MG63 (cell line): ENCODE data around the gene TAS2R43. TPM values are rescaled to one million over a fixed set of nuclear protein-coding genes. Genes with fewer than 3 reads are reported as not detected.
"Not testable (repeated sequence)": the region's sequence is repeated elsewhere in the genome, so short reads cannot be mapped to it uniquely, and the experiment has no call there.

ENCODE experiments used
- DNase-seq: peaks from one replicate; pipeline ENCODE4 v3.0.0-alpha.2; 2020
- H3K27me3 ChIP-seq: fragments of 250-450 bp; sonication (Bioruptor Pico); 2 replicates; pipeline ENCODE4 v1.5.1; 2020; ENCODE audit warnings: mild to moderate bottlenecking, moderate library complexity
- H3K36me3 ChIP-seq: fragments of 250-450 bp; sonication (Bioruptor Pico); 2 replicates; pipeline ENCODE4 v1.5.1; 2020; ENCODE audit warnings: mild to moderate bottlenecking, moderate library complexity
- H3K4me3 ChIP-seq: fragments of 250-450 bp; sonication (Bioruptor Pico); 2 replicates; pipeline ENCODE4 v1.5.1; 2020; ENCODE audit warnings: mild to moderate bottlenecking, moderate library complexity
- H3K9me3 ChIP-seq: fragments of 250-450 bp; sonication (Bioruptor Pico); 2 replicates; pipeline ENCODE4 v1.5.1; 2020; ENCODE audit warnings: mild to moderate bottlenecking, moderate library complexity
- total RNA-seq: library from RNA; depleted of rRNA; stranded (reverse); fragments of >200 nt; shearing (Covaris generic); gene quantifications from 2 replicates; pipeline ENCODE4 v1.2.3, GENCODE V29; 2014; ENCODE audit warnings: low replicate concordance; rRNA removed

TAS2R43 gene, protein sequence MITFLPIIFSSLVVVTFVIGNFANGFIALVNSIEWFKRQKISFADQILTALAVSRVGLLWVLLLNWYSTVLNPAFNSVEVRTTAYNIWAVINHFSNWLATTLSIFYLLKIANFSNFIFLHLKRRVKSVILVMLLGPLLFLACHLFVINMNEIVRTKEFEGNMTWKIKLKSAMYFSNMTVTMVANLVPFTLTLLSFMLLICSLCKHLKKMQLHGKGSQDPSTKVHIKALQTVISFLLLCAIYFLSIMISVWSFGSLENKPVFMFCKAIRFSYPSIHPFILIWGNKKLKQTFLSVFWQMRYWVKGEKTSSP
- not detected in 2 replicates for total RNA-seq

GRCh38 chr12:11092128-11092527, at the start of gene TAS2R43:
Gene TAS2R43 (minus strand): TSS chr12:11092313. CDS start chr12:11092229, 84 bp downstream.
- Histone ChIP-seq H3K9me3 (no peaks in the 10 kb centered on the region), H3K36me3 (no peaks in the 10 kb centered on the region), H3K4me3 (no peak within 1 kb of the TSS), H3K27me3 (no peaks in the 10 kb centered on the region)
- DNase-seq: no peak

DNA sequence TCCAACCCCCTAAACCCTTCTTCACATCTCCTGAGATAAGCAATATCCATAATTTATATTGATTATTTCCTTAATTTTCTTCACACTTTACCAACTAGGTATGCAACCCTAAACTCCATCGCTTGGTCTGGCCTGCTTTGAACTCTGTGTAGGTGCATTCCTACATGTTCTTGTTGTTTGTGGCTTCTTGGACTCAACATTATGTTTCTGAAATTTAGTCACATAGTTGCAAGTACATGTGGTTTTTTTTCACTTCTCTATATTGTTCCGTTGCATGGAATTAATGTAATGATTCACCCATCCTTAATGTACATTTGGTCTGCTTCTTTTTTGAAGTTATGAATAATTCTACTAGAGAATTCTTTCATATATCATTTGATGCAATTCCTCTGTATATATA, 44.0 kb upstream of the TAS2R43 start:
- H3K9me3 ChIP-seq: no peaks in the 10 kb centered on the region
- H3K36me3 ChIP-seq: peaks cover 4% of the 10 kb centered on the region
- H3K27me3 ChIP-seq: no peaks in the 10 kb centered on the region
- H3K4me3 ChIP-seq: no peak overlapping the region
- DNase-seq: no peak

- Histone ChIP-seq H3K9me3 (no peaks in the 10 kb centered on the region), H3K36me3 (no peaks in the 10 kb centered on the region; the same call in 1 of the 2 replicates), H3K27me3 (no peaks in the 10 kb centered on the region), H3K4me3 (no peak within 1 kb of the TSS)
- DNase-seq: no peak
Observed at GRCh38 chr12:11134305-11134704, 42.2 kb upstream of the TAS2R43 start, which contains the start of gene TAS2R30. Gene TAS2R30 (minus strand): TSS chr12:11134644. CDS start chr12:11134244, 400 bp downstream.

DNA sequence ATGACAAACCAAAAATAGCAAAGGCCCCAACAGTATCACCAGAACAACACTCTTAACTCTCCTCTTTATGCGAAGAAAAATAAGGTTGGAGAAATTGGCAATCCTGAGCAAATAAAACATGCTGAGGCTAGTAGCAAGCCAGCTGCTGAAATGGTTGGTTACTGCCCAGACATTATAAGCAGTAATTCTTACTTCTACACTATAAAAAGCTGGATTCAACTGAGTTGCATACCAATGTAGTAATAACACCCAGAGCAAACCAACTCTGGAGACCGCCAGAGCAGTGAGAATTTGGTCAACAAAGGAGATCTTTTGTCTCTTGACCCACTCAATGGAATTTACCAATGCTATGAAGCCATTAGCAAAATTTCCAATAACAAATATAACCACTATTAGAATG, 41.7 kb upstream of the TAS2R43 start:
- Histone ChIP-seq H3K27me3 (no peaks in the 10 kb centered on the region), H3K36me3 (no peaks in the 10 kb centered on the region), H3K9me3 (no peaks in the 10 kb centered on the region), H3K4me3 (no peak overlapping the region)
- no peak for DNase-seq

DNA sequence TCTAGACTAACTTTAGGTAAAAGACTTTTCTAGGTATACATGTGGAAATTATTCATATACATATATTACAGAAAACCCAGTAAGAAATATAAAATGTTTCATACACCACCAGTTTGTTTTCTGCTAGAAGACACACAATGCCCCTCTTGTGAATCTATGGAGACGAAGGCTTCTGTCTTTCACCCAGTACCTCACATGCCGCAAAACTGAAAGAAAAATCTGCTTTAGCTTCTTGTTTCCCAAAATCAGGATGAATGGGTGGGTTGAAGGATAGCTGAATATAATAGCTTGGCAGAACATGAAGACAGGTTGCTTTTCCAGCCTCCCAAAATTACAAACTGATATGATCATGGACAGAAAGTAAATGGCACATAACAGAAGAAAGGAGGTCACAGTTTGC, 41.0 kb upstream of the TAS2R43 start:
- Histone ChIP-seq H3K27me3 (no peaks in the 10 kb centered on the region), H3K4me3 (no peak overlapping the region), H3K9me3 (no peaks in the 10 kb centered on the region), H3K36me3 (no peaks in the 10 kb centered on the region; the same call in 1 of the 2 replicates)
- DNase-seq: no peak

DNA sequence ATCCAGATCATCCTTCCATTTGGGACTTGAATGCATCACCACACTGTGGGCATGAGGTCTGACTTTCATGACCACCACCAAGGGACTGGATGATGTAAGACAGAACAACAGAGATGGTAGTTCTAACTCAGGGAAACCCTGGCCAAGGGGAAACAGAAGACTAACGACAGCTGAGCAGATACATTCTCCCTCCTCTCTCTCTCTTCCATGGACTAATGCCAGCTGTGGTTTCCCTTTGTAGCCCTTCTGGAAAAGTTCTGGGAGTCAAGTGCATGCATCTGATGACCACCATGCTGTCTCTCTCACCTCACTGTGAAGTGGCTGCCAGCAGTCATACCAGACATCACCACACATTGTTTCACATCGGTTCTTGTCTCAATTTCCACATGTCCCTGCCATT, 38.9 kb upstream of the TAS2R43 start:
- Histone ChIP-seq H3K36me3 (no peaks in the 10 kb centered on the region; the same call in 1 of the 2 replicates), H3K27me3 (no peaks in the 10 kb centered on the region), H3K9me3 (no peaks in the 10 kb centered on the region), H3K4me3 (no peak overlapping the region)
- no peak for DNase-seq

- Histone ChIP-seq H3K4me3 (no peak overlapping the region), H3K9me3 (no peaks in the 10 kb centered on the region), H3K27me3 (no peaks in the 10 kb centered on the region), H3K36me3 (no peaks in the 10 kb centered on the region; the same call in 1 of the 2 replicates)
- no peak for DNase-seq
Observed at GRCh38 chr12:11130382-11130781, 38.3 kb upstream of the TAS2R43 start.

- H3K36me3 ChIP-seq, DNase-seq: not testable (repeated sequence)
Observed at GRCh38 chr12:11114130-11114529, 22.0 kb upstream of the TAS2R43 start.

DNA sequence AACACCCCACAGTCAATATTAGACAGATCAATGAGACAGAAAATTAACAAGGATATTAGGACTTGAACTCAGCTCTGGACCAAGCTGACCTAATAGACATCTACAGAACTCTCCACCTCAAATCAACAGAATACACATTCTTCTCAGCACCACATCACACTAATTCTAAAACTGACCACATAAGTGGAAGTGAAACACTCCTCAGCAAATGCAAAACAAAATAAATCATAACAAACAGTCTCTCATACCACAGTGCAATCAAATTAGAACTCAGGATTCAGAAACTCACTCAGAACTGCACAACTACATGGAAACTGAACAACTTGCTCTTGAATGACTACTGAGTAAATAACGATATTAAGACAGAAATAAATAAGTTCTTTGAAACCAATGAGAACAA, 19.1 kb upstream of the TAS2R43 start:
- H3K4me3 ChIP-seq, H3K36me3 ChIP-seq, H3K27me3 ChIP-seq, H3K9me3 ChIP-seq, DNase-seq: not testable (repeated sequence)

More at GRCh38 chr12:11114130-11114529, 22.0 kb upstream of the TAS2R43 start:
- not testable (repeated sequence) for H3K9me3 ChIP-seq, H3K27me3 ChIP-seq, H3K4me3 ChIP-seq

- peaks cover 2% of the 10 kb centered on the region for H3K9me3 ChIP-seq
- DNase-seq: no peak
- peaks cover 6% of the 10 kb centered on the region; the same call in 1 of the 2 replicates for H3K36me3 ChIP-seq
- H3K4me3 ChIP-seq: no peak overlapping the region
- H3K27me3 ChIP-seq: no peaks in the 10 kb centered on the region
Observed at GRCh38 chr12:11108862-11109261, 16.7 kb upstream of the TAS2R43 start.

- peaks cover 6% of the 10 kb centered on the region; the same call in 1 of the 2 replicates for H3K36me3 ChIP-seq
Observed at GRCh38 chr12:11107719-11108118, 15.6 kb upstream of the TAS2R43 start.

DNA sequence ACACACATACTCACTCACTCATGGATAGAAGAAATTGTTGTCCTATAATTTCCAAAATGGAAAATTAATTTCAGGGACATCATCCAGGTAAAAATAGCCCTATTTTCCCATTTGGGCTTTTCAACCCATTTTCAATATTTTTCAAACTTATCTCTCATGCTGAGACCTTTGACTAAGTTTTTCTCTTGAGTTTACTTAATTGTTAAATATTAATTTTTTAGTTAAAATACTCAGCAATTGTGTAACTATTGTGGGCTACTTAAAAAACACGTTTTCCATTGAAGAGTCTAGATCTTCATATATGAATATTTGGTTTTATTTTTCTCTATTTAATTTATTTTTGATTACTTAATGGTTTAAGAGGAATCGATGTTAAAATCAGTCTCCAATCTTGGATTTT, 14.2 kb upstream of the TAS2R43 start:
- H3K36me3 ChIP-seq: peaks cover 6% of the 10 kb centered on the region; the same call in 1 of the 2 replicates
- no peak overlapping the region for H3K4me3 ChIP-seq
- no peak for DNase-seq
- H3K27me3 ChIP-seq: no peaks in the 10 kb centered on the region
- peaks cover 2% of the 10 kb centered on the region; the same call in 1 of the 2 replicates for H3K9me3 ChIP-seq

More at GRCh38 chr12:11107719-11108118, 15.6 kb upstream of the TAS2R43 start:
- peaks cover 2% of the 10 kb centered on the region for H3K9me3 ChIP-seq
- no peaks in the 10 kb centered on the region for H3K27me3 ChIP-seq
- no peak overlapping the region for H3K4me3 ChIP-seq
- DNase-seq: no peak

DNA sequence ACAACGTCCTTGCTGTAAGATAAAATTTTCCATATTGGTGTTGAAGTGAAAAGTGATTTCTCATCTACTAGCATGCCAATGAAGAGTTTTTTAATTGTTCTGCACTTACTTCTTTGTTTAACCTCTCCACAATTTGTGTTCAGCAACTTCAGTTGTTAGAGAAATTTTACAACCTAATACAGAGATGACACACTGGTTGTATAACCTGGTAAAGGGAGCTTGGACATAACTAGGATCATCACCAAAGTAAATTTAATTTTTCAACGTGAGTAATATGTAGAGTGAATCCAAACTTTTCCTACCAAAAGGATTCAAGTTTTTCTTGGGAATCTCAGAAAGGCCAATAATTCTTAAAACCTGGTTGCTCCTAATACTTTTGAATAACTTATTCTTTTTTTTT, 13.4 kb upstream of the TAS2R43 start:
- Histone ChIP-seq H3K4me3 (no peak overlapping the region), H3K9me3 (peaks cover 2% of the 10 kb centered on the region; the same call in 1 of the 2 replicates), H3K36me3 (peaks cover 9% of the 10 kb centered on the region; the same call in 1 of the 2 replicates), H3K27me3 (no peaks in the 10 kb centered on the region)
- DNase-seq: no peak

- H3K36me3 ChIP-seq, DNase-seq, H3K27me3 ChIP-seq, H3K4me3 ChIP-seq, H3K9me3 ChIP-seq: not testable (repeated sequence)
Observed at GRCh38 chr12:11094910-11095309, 2.8 kb upstream of the TAS2R43 start.

DNA sequence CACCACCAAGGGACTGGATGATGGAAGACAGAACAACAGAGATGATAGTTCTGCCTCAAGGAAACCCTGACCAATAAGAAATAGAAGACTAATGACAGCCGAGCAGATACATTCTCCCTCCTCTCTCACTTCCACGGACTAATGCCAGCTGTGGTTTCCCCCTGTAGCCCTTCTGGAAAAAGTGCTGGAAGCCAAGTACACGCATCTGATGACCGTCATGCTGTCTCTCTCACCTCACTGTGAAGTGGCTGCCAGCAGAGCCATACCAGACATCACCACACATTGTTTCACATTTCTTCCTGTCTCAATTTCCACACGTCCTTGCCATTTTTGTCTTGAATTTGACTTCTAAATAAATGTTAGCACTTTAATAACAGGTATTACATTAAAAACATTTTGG, 2.9 kb downstream of the TAS2R43 start:
- Histone ChIP-seq H3K9me3 (no peaks in the 10 kb centered on the region), H3K27me3 (no peaks in the 10 kb centered on the region), H3K36me3 (no peaks in the 10 kb centered on the region), H3K4me3 (no peak overlapping the region)
- DNase-seq: no peak

GRCh38 chr12:11085419-11085818, 6.7 kb downstream of the TAS2R43 start:
- no peaks in the 10 kb centered on the region for H3K27me3 ChIP-seq
- no peak overlapping the region for H3K4me3 ChIP-seq
- H3K36me3 ChIP-seq: no peaks in the 10 kb centered on the region
- no peaks in the 10 kb centered on the region for H3K9me3 ChIP-seq
- DNase-seq: no peak

- Histone ChIP-seq H3K9me3 (no peaks in the 10 kb centered on the region), H3K4me3 (no peak overlapping the region), H3K36me3 (no peaks in the 10 kb centered on the region), H3K27me3 (no peaks in the 10 kb centered on the region)
- DNase-seq: no peak
Observed at GRCh38 chr12:11081987-11082386, 10.1 kb downstream of the TAS2R43 start.

GRCh38 chr12:11078246-11078645, 13.9 kb downstream of the TAS2R43 start:
- no peaks in the 10 kb centered on the region for H3K27me3 ChIP-seq
- no peaks in the 10 kb centered on the region for H3K9me3 ChIP-seq
- H3K36me3 ChIP-seq: no peaks in the 10 kb centered on the region
- no peak overlapping the region for H3K4me3 ChIP-seq
- DNase-seq: no peak
